CD14-positive monocyte (primary cell): ENCODE results near the gene ENDOG. TPM values are rescaled to one million over a fixed set of nuclear protein-coding genes. Genes with fewer than 3 reads are reported as not detected.

Source experiments
- DNase-seq, 3 donors: peaks; one replicate each; pipeline ENCODE4 v3.0.0-alpha.2; 2011 to 2022
- H2AFZ ChIP-seq: 2 replicates; pipeline ENCODE4 v1.6.0; 2012; ENCODE audit warnings: mild to moderate bottlenecking, low read depth, low read length, inconsistent platforms; ENCODE audit not compliant: insufficient read depth, poor library complexity, severe bottlenecking
- H3K27ac ChIP-seq, 2 donors: 1 replicate in 1 of 2; 2 replicates in 1 of 2; pipeline ENCODE4 v1.5.1; 2012 to 2013; ENCODE audit warnings: low read length in 2 of 2, control low read depth in 1 of 2, inconsistent platforms in 1 of 2, low read depth in 1 of 2, mild to moderate bottlenecking in 1 of 2
- H3K27me3 ChIP-seq, 2 donors: one replicate each; pipeline versions ENCODE4 v1.6.0 to v1.6.1; 2011 to 2013; ENCODE audit warnings: low read length in 2 of 2; ENCODE audit not compliant: control insufficient read depth in 2 of 2, insufficient read depth in 2 of 2
- H3K36me3 ChIP-seq, 2 donors: replicated peaks in 1 of 2; 1 replicate in 1 of 2; 2 replicates in 1 of 2; pipeline versions ENCODE4 v1.5.1 to v1.6.1; 2012 to 2013; ENCODE audit warnings: low read length in 2 of 2, control low read depth in 1 of 2, inconsistent platforms in 1 of 2, mild to moderate bottlenecking in 1 of 2; ENCODE audit not compliant: insufficient read depth in 2 of 2, control insufficient read depth in 1 of 2
- H3K4me1 ChIP-seq, 2 donors: 1 replicate in 1 of 2; 2 replicates in 1 of 2; pipeline versions ENCODE4 v1.5.1 to v1.6.1; 2012 to 2013; ENCODE audit warnings: low read length in 2 of 2, control low read depth in 1 of 2, inconsistent platforms in 1 of 2, mild to moderate bottlenecking in 1 of 2, moderate library complexity in 1 of 2; ENCODE audit not compliant: insufficient read depth in 2 of 2, control insufficient read depth in 1 of 2
- H3K4me2 ChIP-seq: replicated peaks from 2 replicates; pipeline ENCODE3; 2012; ENCODE audit warnings: low read length, moderate library complexity, mild to moderate bottlenecking; ENCODE audit not compliant: poor library complexity, severe bottlenecking; ENCODE audit errors: extremely low read depth
- H3K4me3 ChIP-seq, 3 experiments: fragments of 200-600 bp in 1 of 3; sonication (generic) in 1 of 3; replicated peaks in 1 of 3; 1 replicate in 2 of 3; 2 replicates in 1 of 3; pipeline ENCODE4 v1.5.1; 2011 to 2013; ENCODE audit warnings: low read length in 3 of 3, mild to moderate bottlenecking in 3 of 3, control low read depth in 2 of 3, low read depth in 2 of 3, inconsistent platforms in 1 of 3, moderate library complexity in 1 of 3
- H3K79me2 ChIP-seq: 2 replicates; pipeline ENCODE4 v1.6.0; 2012; ENCODE audit warnings: mild to moderate bottlenecking, control low read depth, inconsistent platforms, low read length, moderate library complexity; ENCODE audit not compliant: insufficient read depth
- H3K9ac ChIP-seq: 2 replicates; pipeline ENCODE4 v1.6.0; 2017; ENCODE audit warnings: low read length, mild to moderate bottlenecking; ENCODE audit not compliant: insufficient read depth, poor library complexity, severe bottlenecking
- H3K9me3 ChIP-seq, 2 donors: replicated peaks in 1 of 2; 1 replicate in 1 of 2; 2 replicates in 1 of 2; pipeline versions ENCODE4 v1.5.1 to v1.6.1; 2012 to 2013; ENCODE audit warnings: low read length in 2 of 2, control low read depth in 1 of 2; ENCODE audit not compliant: control insufficient read depth in 1 of 2, insufficient read depth in 1 of 2
- H4K20me1 ChIP-seq: 2 replicates; pipeline ENCODE4 v1.6.0; 2012; ENCODE audit warnings: mild to moderate bottlenecking, low read length, control low read depth, moderate library complexity; ENCODE audit not compliant: insufficient read depth
- H3K27ac Mint-ChIP-seq, 7 donors: one replicate each; pipeline ENCODE4 v1.8.0; 2020; ENCODE audit warnings: mild to moderate bottlenecking in 7 of 7, mixed read lengths in 7 of 7, moderate library complexity in 6 of 7, inconsistent platforms in 2 of 7
- H3K27me3 Mint-ChIP-seq, 3 donors: one replicate each; pipeline ENCODE4 v1.8.0; 2021 to 2022; ENCODE audit warnings: low read depth in 3 of 3, mild to moderate bottlenecking in 3 of 3, mixed read lengths in 3 of 3, moderate library complexity in 3 of 3, inconsistent platforms in 1 of 3
- H3K36me3 Mint-ChIP-seq, 2 donors: one replicate each; pipeline ENCODE4 v1.8.0; 2020; ENCODE audit warnings: mixed read lengths in 2 of 2, inconsistent platforms in 1 of 2, mild to moderate bottlenecking in 1 of 2
- H3K4me1 Mint-ChIP-seq: one replicate; pipeline ENCODE4 v1.8.0; 2020; ENCODE audit warnings: mild to moderate bottlenecking, mixed read lengths
- H3K4me3 Mint-ChIP-seq, 2 donors: one replicate each; pipeline ENCODE4 v1.8.0; 2020; ENCODE audit warnings: mild to moderate bottlenecking in 2 of 2, mixed read lengths in 2 of 2, moderate library complexity in 1 of 2
- H3K9me3 Mint-ChIP-seq, 7 donors: one replicate each; pipeline ENCODE4 v1.8.0; 2020 to 2022; ENCODE audit warnings: mixed read lengths in 7 of 7, mild to moderate bottlenecking in 6 of 7, moderate library complexity in 6 of 7, inconsistent platforms in 2 of 7
- WGBS: methylation state at CpG from one replicate; pipeline ENCODE4 v1.1.5; 2013; ENCODE audit warnings: missing lambda C conversion rate; ENCODE audit not compliant: insufficient coverage; 5-methylcytosine and 5-hydroxymethylcytosine counted together
- intact Hi-C, 2 donors: fragments of 100-400 bp; cut with micrococcal nuclease; formaldehyde crosslinking; loops; one replicate each; pipeline versions ENCODE4 v1.15.0 to v1.15.1; 2023
- polyA plus RNA-seq, 3 donors: library from polyadenylated mRNA; depleted of rRNA in 1 of 3; unstranded in 2 of 3; stranded (reverse) in 1 of 3; fragments of 300-500 nt in 2 of 3; fragments of >200 nt in 1 of 3; fragmentation: Illumina TruSeq in 2 of 3; gene quantifications; 1 replicate in 2 of 3; 2 replicates in 1 of 3; pipeline ENCODE4 v1.2.3, GENCODE V29; 2012 to 2021
- TF ChIP-seq, protein P1 (sequence below): fragments of 200-600 bp; IDR thresholded peaks from one replicate; pipeline ENCODE4 v1.8.0; 2022; ENCODE audit warnings: antibody characterized with exemption, mild to moderate bottlenecking

The ENDOG gene
- polyA plus RNA-seq, 3 donors = 7.2 to 24.6 (median 13.0) TPM

DNA sequence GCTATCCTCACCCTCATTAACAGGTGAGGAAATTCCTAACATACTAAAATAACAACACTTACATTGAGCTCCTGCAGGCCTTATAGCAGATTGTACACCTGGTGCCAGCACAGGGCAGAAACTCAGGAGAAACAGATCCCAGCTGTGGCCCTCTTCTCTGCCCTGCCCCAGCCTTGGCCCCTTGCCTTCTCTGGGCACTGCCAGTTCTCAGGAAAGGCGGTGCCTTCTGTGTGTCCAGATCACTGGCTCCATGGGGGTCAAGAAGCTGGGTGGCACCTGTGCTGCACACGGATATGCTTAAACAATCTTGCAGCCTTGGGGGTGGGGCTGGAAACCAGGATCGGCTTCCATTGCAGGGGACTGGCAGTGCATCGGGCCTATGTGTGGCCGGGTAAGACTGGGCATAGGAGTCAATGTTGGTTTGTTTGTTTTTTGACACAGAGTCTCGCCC is 44.1 kb downstream of the ENDOG start:
- H3K4me1 Mint-ChIP-seq = peaks cover 13% of the 10 kb centered on the region
- peaks cover 0 to 4% of the 10 kb centered on the region in 2 donors for H3K36me3 Mint-ChIP-seq
- Histone ChIP-seq H3K4me3 (no peak overlapping the region), H3K79me2 (no peaks in the 10 kb centered on the region), H2AFZ (no peak overlapping the region), H3K4me1 (no peaks in the 10 kb centered on the region), H3K9ac (no peak overlapping the region), H3K36me3 (no peaks in the 10 kb centered on the region), H3K9me3 (no peaks in the 10 kb centered on the region), H3K4me2 (no peak overlapping the region), H3K27me3 (no peaks in the 10 kb centered on the region), H4K20me1 (no peaks in the 10 kb centered on the region), H3K27ac (no peak overlapping the region)
- intact Hi-C loops = loop anchor here (5.0 kb wide), 1 partner anchor 65 kb away; no protein-coding TSS in a partner anchor
- no peak overlapping the region for H3K4me3 Mint-ChIP-seq
- no peak for DNase-seq
- no peaks in the 10 kb centered on the region for H3K27me3 Mint-ChIP-seq
- peak overlapping the region in 2 of 7 donors; percentile 7 to 31 for H3K27ac Mint-ChIP-seq
- H3K9me3 Mint-ChIP-seq = peaks cover 0 to 8% (median 0%) of the 10 kb centered on the region in 7 donors
- 100% methylated on average over 4 of the region's 6 CpGs for WGBS
- TF ChIP-seq, protein P1, sequence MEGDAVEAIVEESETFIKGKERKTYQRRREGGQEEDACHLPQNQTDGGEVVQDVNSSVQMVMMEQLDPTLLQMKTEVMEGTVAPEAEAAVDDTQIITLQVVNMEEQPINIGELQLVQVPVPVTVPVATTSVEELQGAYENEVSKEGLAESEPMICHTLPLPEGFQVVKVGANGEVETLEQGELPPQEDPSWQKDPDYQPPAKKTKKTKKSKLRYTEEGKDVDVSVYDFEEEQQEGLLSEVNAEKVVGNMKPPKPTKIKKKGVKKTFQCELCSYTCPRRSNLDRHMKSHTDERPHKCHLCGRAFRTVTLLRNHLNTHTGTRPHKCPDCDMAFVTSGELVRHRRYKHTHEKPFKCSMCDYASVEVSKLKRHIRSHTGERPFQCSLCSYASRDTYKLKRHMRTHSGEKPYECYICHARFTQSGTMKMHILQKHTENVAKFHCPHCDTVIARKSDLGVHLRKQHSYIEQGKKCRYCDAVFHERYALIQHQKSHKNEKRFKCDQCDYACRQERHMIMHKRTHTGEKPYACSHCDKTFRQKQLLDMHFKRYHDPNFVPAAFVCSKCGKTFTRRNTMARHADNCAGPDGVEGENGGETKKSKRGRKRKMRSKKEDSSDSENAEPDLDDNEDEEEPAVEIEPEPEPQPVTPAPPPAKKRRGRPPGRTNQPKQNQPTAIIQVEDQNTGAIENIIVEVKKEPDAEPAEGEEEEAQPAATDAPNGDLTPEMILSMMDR = no peak

DNA sequence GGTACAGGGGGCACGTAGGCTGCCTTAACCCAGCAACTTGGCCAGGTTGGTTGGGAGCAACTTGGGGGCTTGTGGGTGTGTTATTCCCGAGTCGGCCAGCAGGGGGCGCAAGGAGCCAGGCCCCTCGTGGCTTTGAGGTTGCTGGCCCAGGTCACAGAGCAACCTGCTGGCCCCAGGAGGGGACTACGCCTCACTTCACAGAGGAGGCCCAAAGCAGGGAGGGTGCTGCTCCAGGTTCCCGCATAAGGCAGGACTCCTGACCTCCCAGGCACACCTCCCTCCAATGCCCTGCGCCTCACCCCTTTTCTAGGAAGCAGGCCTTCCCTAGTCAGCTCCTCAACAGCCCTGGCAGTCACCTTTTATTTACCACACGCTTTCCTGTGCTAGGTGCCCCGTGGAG is 45.3 kb downstream of the ENDOG start:
- no peak overlapping the region for H3K9ac ChIP-seq
- H3K4me3 ChIP-seq = no peak overlapping the region
- WGBS = 35% methylated on average over 10 of the region's 10 CpGs
- H2AFZ ChIP-seq = peak overlapping the region; percentile 37
- no peaks in the 10 kb centered on the region for H3K4me1 ChIP-seq
- intact Hi-C loops = loop anchor here (5.0 kb wide), 1 partner anchor 64 kb away; no protein-coding TSS in a partner anchor
- H3K27ac ChIP-seq = no peak overlapping the region
- H3K27me3 ChIP-seq = no peaks in the 10 kb centered on the region
- H3K9me3 Mint-ChIP-seq = peaks cover 0 to 8% (median 0%) of the 10 kb centered on the region in 7 donors
- no peaks in the 10 kb centered on the region for H3K36me3 ChIP-seq
- H3K4me3 Mint-ChIP-seq = no peak overlapping the region
- H3K9me3 ChIP-seq = no peaks in the 10 kb centered on the region
- no peaks in the 10 kb centered on the region for H4K20me1 ChIP-seq
- H3K79me2 ChIP-seq = no peaks in the 10 kb centered on the region
- TF ChIP-seq, protein P1 = peak; percentile 99
- no peak overlapping the region for H3K4me2 ChIP-seq
- H3K36me3 Mint-ChIP-seq = peaks cover 0 to 2% of the 10 kb centered on the region in 2 donors
- peak; percentile 63 to 73 (median 71) for DNase-seq
- peaks cover 13% of the 10 kb centered on the region for H3K4me1 Mint-ChIP-seq
- H3K27me3 Mint-ChIP-seq = no peaks in the 10 kb centered on the region
- H3K27ac Mint-ChIP-seq = peak overlapping the region in 1 of 7 donors; percentile 12
